KG1 (cell line): ENCODE data around the gene ADORA3.
A peak's percentile ranks its signal among the peaks of the same experiment; 100 is the strongest.

Experiments used
- DNase-seq: peaks from one replicate; lab custom pipeline; 2025; lab: John Stamatoyannopoulos, UW

The ADORA3 gene

DNA sequence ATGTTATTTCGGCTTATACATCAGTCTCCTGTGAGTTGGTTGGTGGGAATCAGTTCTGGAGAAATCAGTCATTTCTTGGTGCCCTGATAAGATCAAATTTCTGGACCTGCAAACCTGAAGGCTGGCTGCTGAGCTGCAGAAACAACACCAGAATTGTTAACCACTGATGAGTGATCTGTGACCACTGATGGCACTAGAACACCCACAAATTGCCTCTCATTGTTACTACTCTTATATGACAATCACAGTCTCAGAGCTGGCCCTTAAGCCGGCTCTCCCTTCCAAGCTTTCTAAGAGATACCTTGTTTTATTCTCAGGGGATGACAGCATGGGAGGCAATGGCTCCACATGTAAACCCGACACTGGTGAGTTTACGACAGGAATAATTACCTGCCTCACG is 27.7 kb downstream of the ADORA3 start:
- no peak for DNase-seq

- no peak for DNase-seq
Observed at GRCh38 chr1:111474521-111474920, 28.9 kb downstream of the ADORA3 start.

- no peak for DNase-seq
Observed at GRCh38 chr1:111474106-111474505, 29.3 kb downstream of the ADORA3 start.

- no peak for DNase-seq
Observed at GRCh38 chr1:111471538-111471937, 31.9 kb downstream of the ADORA3 start.

GRCh38 chr1:111471012-111471411 is 32.4 kb downstream of the ADORA3 start:
- peak; percentile 54 for DNase-seq

- DNase-seq = no peak
Observed at GRCh38 chr1:111470596-111470995, 32.8 kb downstream of the ADORA3 start.

DNA sequence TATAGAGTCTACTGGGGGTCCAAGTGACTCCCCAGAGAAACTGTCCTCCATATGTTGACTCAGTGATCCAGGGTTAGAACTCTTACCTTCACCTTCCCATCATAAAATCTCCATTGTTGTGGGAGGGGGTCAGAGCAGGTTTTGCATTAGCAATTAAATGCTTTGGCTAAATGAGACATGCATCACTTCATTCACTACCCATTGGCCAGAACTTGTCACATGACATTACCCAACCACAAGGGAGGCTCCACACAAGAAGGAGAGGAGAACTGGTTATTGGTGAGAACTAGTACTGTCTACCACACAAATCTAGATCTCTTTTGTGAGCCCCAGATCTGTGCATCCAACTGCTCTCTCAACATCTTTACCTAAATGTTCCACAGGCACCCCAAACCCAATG is 33.9 kb downstream of the ADORA3 start:
- no peak for DNase-seq

GRCh38 chr1:111468717-111469100 is 34.7 kb downstream of the ADORA3 start:
- DNase-seq = no peak

DNA sequence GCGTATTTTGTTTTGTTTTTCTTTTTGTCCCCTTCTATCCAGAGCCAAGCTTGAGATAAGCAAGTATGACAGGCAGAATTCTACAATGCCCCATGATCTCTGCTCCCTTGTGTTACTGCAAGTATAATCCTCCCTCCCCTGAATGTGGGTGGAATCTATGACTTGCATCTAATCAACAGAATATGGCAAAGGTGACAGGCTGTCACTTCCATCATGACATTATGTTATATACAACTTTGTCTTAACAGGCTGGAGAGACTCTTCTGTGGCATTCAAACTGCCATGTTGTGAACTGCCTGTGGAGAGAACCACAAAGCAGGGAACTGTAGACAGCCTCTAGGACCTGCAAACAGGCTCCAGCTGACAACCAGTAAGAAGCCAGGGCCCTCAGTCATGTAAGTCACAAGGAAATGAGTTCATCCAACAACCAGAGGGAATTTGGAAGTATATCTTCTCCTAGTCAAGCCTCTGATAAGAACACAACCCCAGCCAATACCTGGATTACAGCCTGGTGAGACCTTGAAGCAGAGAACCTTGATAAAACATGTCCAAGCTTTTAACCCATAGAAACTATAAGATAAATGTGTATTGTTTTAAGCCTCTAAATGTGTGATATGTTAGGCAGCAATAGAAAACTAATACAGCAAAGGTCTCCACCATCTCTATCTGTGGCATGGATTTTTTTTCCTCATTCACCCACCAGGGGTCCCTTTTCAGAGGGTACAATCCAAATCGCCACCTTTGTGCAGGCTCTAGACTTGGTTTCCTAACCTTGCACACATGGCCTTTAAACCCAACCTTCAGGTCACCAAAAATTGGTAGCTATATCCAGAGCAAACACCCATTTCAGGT is 35.3 kb downstream of the ADORA3 start:
- DNase-seq = no peak

DNA sequence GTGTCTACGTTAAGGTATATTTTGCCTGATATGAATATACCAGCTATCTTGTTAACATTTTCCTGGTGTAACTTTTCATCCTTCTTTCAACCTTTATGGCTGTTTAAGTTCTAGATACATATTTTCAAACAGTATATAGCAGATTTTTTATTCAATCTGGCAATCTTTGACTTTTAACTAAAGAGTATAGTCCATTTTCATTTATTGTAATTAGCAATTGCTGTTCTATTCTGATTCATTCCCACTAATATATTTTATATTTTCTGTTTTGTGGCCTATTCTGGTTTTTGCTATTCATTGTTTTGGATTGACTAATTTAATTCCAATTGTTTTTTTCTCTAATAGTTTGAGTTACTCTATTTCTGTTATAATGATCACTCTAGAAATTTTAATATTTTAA is 37.0 kb downstream of the ADORA3 start:
- DNase-seq = no peak

GRCh38 chr1:111465754-111466153 is 37.7 kb downstream of the ADORA3 start:
- no peak for DNase-seq

GRCh38 chr1:111463029-111463683 is 40.3 kb downstream of the ADORA3 start:
- DNase-seq = no peak

GRCh38 chr1:111462370-111463028 is 40.9 kb downstream of the ADORA3 start:
- no peak for DNase-seq

- no peak for DNase-seq
Observed at GRCh38 chr1:111461765-111462164, 41.7 kb downstream of the ADORA3 start.

DNA sequence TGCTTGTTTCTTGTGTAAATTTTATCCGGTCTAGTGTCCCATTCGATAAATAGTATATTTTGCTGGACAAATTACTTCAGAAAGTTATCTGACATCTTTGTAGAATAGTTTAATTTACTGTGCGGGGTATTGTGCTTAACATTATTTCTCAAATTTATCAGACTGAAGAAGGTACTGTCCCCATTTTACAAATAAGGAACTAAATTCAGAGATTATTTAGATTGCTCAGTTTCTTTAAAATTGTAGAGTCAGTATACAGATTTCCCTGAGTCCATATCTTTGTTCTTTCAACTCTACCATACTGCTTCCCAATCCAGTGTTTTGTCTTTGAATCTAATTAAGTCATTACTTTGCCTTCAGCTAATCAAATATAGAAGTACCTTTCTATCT is 47.8 kb downstream of the ADORA3 start:
- no peak for DNase-seq

DNA sequence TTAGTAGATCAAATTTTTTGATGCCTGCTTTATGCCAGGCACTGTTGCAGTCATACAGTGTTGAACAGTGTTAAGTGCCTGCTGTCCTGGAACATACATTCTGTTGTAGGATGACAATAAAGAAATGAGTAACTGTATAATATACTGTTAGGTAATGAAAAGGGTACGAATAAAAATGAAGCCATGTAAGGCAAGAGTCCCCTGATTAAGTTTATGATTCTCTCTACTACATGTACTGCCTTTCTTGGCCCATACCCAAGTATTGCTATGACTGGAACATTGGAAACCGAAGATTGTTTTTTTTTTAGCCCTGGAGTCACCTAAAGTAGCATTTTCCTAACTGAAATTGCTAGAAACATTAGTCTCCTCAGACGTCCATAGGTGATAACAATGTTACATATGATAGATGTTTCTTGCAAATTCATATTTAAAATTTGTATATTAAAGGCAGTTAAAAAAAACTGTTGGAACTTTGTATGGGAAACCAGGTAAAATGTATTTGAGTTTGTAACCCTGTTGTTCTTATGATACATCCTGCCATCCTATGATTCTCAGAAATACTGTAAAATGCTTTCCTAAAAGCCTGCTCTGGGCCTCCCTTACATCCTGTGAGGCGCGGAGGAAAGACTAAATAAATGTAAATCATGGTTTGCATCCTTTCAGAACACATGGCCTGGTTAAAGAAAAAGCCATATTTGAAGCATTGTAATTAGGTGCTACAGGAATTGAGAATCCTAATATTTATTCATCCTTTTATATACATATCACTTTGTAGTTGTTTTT is 48.4 kb downstream of the ADORA3 start:
- no peak for DNase-seq

DNA sequence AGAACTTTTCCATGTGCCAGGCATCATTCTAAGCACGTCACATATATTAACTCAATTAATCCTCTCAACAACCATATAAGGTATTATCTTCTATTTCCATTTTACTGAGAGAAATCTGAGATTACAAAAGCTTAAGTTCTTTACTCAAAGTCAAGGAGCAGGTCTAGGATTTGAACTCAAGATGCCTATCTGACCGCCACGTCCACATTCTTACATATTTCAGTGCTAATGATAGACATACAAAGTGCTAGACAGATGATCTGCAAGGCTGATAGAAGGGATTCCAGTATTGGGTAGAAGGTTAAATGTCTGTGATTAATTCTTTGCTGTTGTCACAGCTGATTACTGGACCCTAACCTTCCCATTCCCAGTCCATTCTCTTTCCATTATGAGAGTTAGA is 49.7 kb downstream of the ADORA3 start:
- no peak for DNase-seq

DNA sequence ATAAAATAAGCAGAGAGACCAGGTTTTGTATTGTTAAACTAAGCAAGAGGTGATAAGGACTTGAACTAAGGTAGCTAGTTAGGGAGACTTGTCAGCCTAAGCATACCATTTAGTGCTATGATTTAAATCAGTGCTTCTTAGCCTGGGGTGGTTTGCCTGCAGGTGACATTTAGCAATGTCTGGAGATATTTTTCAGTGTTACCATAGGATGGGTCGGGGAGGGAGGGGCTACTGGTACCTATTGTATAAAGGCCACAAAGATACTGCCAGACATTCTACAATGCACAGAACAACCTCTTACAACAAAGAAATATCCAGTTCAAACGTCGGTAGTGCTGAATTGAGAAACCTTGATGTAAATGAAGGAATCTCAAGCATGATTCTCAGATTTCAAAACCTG is 50.9 kb downstream of the ADORA3 start:
- DNase-seq = no peak

GRCh38 chr1:111450185-111450584 is 53.2 kb downstream of the ADORA3 start:
- DNase-seq = no peak

DNA sequence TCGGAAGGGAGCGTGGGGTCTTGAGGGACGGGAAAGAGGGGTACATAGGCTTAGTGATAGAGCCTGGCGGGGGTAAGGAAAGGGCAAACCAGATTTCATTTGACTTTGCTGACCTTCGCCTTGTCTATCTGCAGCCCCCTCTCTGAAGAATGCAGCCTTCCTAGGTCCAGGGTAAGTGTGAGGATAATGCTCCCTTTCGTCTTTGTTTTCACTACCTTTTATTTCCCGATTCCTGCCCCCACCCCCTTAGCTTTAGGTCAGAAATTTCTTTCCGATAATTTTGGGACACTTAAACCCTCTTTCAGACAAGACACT is 53.8 kb downstream of the ADORA3 start:
- DNase-seq = no peak
